ENCODE measurements around the gene CENPP.

DNA sequence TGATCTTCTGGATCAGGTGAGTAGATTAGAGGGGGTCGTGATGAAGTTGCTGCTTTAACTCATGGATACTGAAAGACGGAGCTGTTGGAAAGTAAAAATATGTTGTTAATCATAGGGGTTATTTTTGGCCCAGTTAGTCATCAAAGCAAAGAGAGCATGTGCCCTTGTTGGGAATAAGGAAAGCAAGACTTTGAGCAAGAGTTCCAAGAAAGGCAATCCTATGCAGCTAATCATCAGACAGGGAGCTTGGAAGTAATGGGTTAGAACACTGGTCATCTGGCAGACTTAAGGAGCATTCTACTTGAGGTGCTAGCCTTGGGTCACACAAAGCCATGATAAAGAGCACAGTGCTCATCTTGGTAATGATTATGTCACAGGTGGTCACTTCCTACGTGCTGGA is 138.2 kb downstream of the CENPP start:
- TF ChIP-seq, protein P1, sequence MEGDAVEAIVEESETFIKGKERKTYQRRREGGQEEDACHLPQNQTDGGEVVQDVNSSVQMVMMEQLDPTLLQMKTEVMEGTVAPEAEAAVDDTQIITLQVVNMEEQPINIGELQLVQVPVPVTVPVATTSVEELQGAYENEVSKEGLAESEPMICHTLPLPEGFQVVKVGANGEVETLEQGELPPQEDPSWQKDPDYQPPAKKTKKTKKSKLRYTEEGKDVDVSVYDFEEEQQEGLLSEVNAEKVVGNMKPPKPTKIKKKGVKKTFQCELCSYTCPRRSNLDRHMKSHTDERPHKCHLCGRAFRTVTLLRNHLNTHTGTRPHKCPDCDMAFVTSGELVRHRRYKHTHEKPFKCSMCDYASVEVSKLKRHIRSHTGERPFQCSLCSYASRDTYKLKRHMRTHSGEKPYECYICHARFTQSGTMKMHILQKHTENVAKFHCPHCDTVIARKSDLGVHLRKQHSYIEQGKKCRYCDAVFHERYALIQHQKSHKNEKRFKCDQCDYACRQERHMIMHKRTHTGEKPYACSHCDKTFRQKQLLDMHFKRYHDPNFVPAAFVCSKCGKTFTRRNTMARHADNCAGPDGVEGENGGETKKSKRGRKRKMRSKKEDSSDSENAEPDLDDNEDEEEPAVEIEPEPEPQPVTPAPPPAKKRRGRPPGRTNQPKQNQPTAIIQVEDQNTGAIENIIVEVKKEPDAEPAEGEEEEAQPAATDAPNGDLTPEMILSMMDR (IDR thresholded peaks at IDR 0.05), result no peak
- peak; percentile 22 to 39 for TF ChIP-seq POLR2A (IDR thresholded peaks at IDR 0.05)
